Measurements from ENCODE around the gene DNASE1L3. TPM values are rescaled to one million over a fixed set of nuclear protein-coding genes. Genes with fewer than 3 reads are reported as not detected.
"Not testable (repeated sequence)": the region's sequence is repeated elsewhere in the genome, so short reads cannot be mapped to it uniquely, and the experiment has no call there.

DNASE1L3 gene
- total and polyA plus RNA-seq, 5 donors: 4.0 to 15.6 (median 7.2) TPM

DNA sequence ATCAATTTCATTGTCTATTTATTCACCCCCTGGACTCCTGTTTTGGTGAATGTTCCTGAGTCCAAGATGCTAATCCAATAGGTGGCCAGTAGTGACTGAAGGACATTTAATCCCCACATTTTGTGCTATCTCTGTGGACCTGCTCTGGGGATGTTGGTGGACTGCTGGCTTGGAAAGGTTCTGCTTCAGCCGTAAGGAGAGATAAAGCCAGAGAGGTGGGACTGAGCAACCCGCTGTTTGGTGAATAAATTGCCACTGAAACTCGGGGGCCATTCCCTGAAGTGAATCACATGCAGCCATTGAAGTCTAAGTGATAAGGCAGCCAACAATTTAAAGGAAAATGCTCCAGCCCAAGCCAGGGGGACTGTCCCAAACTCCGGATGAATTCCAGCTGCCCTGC lies 25.2 kb upstream of the DNASE1L3 start:
- no peaks in the 10 kb centered on the region for H3K4me1 ChIP-seq (ENCODE audit: control insufficient read depth, insufficient read depth, low read length)
- no peaks in the 10 kb centered on the region for H3K27me3 ChIP-seq (ENCODE audit: control insufficient read depth, insufficient read depth)
- 58% methylated on average over 4 of the region's 4 CpGs for WGBS
- H3K27ac ChIP-seq (ENCODE audit: low read length): no peak overlapping the region
- no peak overlapping the region for H3K4me3 ChIP-seq (ENCODE audit: low read length)
- no peak for DNase-seq
- intact Hi-C loops (cut with DNase I): loop anchor here in 2 of 4 donors (5.0 kb wide), 1 partner anchor 66 kb away; no protein-coding TSS in a partner anchor
- H3K9me3 ChIP-seq (ENCODE audit: control insufficient read depth, low read length): no peaks in the 10 kb centered on the region
- ATAC-seq: no peak

DNA sequence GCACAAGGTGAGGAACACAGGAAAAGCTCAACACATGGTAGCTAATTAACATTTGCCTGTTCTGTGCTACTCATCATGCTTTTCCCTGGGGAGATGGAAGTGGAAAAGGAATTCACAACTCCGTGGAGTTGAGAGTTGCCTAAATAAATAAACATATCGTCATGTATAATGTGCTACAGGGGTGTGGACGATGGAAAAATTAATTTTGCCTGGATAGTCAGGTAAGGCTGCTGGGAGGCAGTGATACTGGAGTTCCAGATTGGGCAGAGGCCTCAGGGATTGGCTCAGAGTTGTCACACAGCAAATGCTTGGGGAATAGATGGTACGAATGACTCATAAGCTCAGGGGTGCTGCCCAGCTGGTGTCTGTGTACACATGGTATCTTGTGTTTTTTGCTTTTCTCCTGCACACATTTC lies 23.8 kb upstream of the DNASE1L3 start:
- 58% methylated on average over 4 of the region's 4 CpGs for WGBS
- Histone ChIP-seq H3K27me3 (ENCODE audit: control insufficient read depth, insufficient read depth) (no peaks in the 10 kb centered on the region), H3K27ac (ENCODE audit: low read length) (no peak overlapping the region), H3K4me1 (ENCODE audit: control insufficient read depth, insufficient read depth, low read length) (no peaks in the 10 kb centered on the region), H3K4me3 (ENCODE audit: low read length) (no peak overlapping the region), H3K9me3 (ENCODE audit: control insufficient read depth, low read length) (no peaks in the 10 kb centered on the region)
- intact Hi-C loops (cut with DNase I): no loop called here
- DNase-seq (no peak), ATAC-seq (no peak)

GRCh38 chr3:58231666-58232065 lies 20.9 kb upstream of the DNASE1L3 start:
- H3K27me3 ChIP-seq (ENCODE audit: control insufficient read depth, insufficient read depth): no peaks in the 10 kb centered on the region
- intact Hi-C loops (cut with DNase I): no loop called here
- WGBS: 46% methylated on average over 2 of the region's 2 CpGs
- DNase-seq (no peak), ATAC-seq (no peak)
- H3K27ac ChIP-seq (ENCODE audit: low read length): no peak overlapping the region
- H3K9me3 ChIP-seq (ENCODE audit: control insufficient read depth, low read length): no peaks in the 10 kb centered on the region
- no peak overlapping the region for H3K4me3 ChIP-seq (ENCODE audit: low read length)
- no peaks in the 10 kb centered on the region for H3K4me1 ChIP-seq (ENCODE audit: control insufficient read depth, insufficient read depth, low read length)

GRCh38 chr3:58230876-58231552 lies 20.2 kb upstream of the DNASE1L3 start:
- H3K9me3 ChIP-seq (ENCODE audit: control insufficient read depth, low read length): no peaks in the 10 kb centered on the region
- no peak overlapping the region for H3K27ac ChIP-seq (ENCODE audit: low read length)
- no peaks in the 10 kb centered on the region for H3K27me3 ChIP-seq (ENCODE audit: control insufficient read depth, insufficient read depth)
- ATAC-seq (no peak), DNase-seq (no peak)
- intact Hi-C loops (cut with DNase I): no loop called here
- 36% methylated on average over 1 of the region's 1 CpG for WGBS
- H3K4me3 ChIP-seq (ENCODE audit: low read length): no peak overlapping the region
- no peaks in the 10 kb centered on the region for H3K4me1 ChIP-seq (ENCODE audit: control insufficient read depth, insufficient read depth, low read length)

- WGBS: 94% methylated on average over 3 of the region's 3 CpGs
- H3K27ac ChIP-seq (ENCODE audit: low read length); H3K27me3 ChIP-seq (ENCODE audit: control insufficient read depth, insufficient read depth); intact Hi-C loops (cut with DNase I); H3K4me3 ChIP-seq (ENCODE audit: low read length); H3K9me3 ChIP-seq (ENCODE audit: control insufficient read depth, low read length); H3K4me1 ChIP-seq (ENCODE audit: control insufficient read depth, insufficient read depth, low read length); ATAC-seq; DNase-seq: not testable (repeated sequence)
Measured at GRCh38 chr3:58227933-58228332, 17.2 kb upstream of the DNASE1L3 start.

DNA sequence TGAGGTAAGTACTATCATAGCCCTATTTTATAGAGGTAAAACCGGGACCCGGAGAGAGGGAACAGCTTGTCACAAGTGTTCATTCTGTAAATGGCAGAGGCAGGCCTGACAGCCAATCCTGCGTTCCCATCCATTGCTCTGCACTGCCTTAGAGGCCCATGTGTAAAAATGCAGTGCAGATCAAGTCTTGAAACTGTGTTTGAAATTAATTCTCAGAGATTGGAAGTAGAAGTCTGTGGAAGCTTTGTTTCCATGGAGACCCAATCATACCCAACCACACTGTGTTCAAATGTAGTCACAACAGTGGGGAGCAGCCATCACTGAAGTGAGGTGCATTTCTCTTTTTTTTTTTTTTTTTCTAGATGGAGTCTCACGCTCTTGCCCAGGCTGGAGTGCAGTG lies 13.1 kb upstream of the DNASE1L3 start:
- intact Hi-C loops (cut with DNase I): no loop called here
- Histone ChIP-seq H3K9me3 (ENCODE audit: control insufficient read depth, low read length) (no peaks in the 10 kb centered on the region), H3K27me3 (ENCODE audit: control insufficient read depth, insufficient read depth) (no peaks in the 10 kb centered on the region), H3K4me3 (ENCODE audit: low read length) (no peak overlapping the region), H3K4me1 (ENCODE audit: control insufficient read depth, insufficient read depth, low read length) (no peaks in the 10 kb centered on the region), H3K27ac (ENCODE audit: low read length) (no peak overlapping the region)
- DNase-seq (no peak), ATAC-seq (no peak)
- 95% methylated on average over 4 of the region's 4 CpGs for WGBS

DNA sequence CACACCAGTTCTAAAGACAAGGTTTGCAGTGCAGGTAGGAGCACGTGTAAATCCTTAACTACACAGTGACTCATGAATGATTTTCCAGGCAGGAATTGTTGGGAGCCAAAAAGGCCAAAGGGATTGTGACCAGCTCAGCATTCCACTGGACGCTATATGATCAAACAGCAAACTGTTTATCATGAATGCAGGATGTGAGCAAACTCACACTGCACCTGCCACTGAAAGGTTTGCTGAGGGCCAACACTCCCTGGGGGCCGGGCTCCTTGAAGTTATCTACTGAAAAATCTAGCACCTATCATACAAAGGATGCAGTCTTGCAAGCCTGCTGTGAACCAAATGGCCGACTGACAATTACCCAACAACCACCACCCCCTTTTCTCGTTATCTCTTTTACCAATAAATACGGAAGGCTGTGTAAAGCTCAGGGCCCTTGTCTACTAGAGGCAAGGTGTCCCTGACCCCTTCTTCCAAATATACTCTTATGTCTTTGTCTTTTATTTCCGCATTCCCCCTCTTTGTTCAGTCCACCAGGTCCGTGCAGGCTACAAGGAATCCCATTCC lies 11.5 kb upstream of the DNASE1L3 start:
- Histone ChIP-seq H3K4me1 (ENCODE audit: control insufficient read depth, insufficient read depth, low read length) (peaks cover 2% of the 10 kb centered on the region), H3K9me3 (ENCODE audit: control insufficient read depth, low read length) (no peaks in the 10 kb centered on the region), H3K4me3 (ENCODE audit: low read length) (no peak overlapping the region), H3K27ac (ENCODE audit: low read length) (no peak overlapping the region), H3K27me3 (ENCODE audit: control insufficient read depth, insufficient read depth) (no peaks in the 10 kb centered on the region)
- 74% methylated on average over 8 of the region's 8 CpGs for WGBS
- DNase-seq (no peak), ATAC-seq (no peak)
- intact Hi-C loops (cut with DNase I): no loop called here

DNA sequence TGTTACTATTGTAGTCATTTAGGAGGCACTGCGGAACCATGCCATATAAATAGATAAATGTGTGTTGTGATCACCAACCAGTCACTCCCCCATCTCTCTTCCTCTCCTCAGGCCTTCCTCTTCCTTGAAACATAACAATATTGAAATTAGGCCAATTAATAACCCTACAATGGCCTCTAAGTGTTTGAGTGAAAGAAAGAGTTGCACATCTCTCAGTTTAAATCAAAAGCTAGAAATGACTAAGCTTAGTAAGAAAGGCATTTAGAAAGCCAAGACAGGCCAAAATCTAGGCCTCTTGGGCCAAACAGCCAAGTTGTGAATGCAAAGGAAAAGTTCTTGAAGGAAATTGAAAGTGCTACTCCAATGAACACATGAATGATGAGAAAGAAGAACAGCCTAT lies 8.1 kb upstream of the DNASE1L3 start:
- H3K27ac ChIP-seq (ENCODE audit: low read length): no peak overlapping the region
- peaks cover 2% of the 10 kb centered on the region for H3K4me1 ChIP-seq (ENCODE audit: control insufficient read depth, insufficient read depth, low read length)
- no peak overlapping the region for H3K4me3 ChIP-seq (ENCODE audit: low read length)
- no peak for DNase-seq
- ATAC-seq: no peak
- H3K27me3 ChIP-seq (ENCODE audit: control insufficient read depth, insufficient read depth): no peaks in the 10 kb centered on the region
- WGBS: 69% methylated on average over 1 of the region's 1 CpG
- no peaks in the 10 kb centered on the region for H3K9me3 ChIP-seq (ENCODE audit: control insufficient read depth, low read length)
- intact Hi-C loops (cut with DNase I): no loop called here

- Histone ChIP-seq H3K27ac (ENCODE audit: low read length) (peak overlapping the region; percentile 6), H3K4me1 (ENCODE audit: control insufficient read depth, insufficient read depth, low read length) (peaks cover 2% of the 10 kb centered on the region), H3K27me3 (ENCODE audit: control insufficient read depth, insufficient read depth) (no peaks in the 10 kb centered on the region), H3K4me3 (ENCODE audit: low read length) (no peak overlapping the region), H3K9me3 (ENCODE audit: control insufficient read depth, low read length) (no peaks in the 10 kb centered on the region)
- DNase-seq (peak; percentile 73 to 87 (median 84)), ATAC-seq (peak; percentile 94 to 95)
- intact Hi-C loops (cut with DNase I): no loop called here
- 24% methylated on average over 15 of the region's 15 CpGs for WGBS
Measured at GRCh38 chr3:58217209-58217811, 6.5 kb upstream of the DNASE1L3 start.

DNA sequence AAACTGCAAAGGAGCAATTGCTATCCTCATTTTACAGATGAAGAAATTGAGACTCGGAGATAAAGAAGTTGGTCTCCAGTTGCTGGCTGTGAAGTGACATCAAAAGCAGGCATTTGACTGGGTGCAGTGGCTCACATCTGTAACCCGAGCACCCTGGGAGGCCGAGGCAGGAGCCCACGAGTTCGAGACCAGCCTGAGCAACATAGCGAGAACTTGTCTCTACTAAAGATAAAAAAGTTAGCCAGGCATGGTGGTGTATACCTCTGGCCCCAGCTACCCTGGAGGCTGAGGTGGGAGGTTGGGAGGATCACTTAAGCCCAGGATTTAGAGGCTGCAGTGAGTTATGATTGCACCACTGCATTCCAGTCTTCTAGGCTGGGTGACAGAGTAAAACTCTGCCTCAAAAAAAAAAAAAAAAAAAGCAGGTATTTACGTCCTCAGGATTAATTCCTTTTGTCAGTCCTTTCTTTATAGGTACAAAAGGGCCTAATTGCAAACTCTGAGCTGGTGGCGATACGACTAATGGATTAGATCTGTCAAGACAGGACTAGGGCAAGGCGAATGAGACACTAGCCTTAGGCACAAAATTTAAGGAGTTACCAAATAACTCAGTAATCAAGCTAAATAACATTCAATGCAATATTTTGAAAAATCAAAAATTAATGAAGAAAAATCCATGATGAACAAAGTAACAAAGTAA lies 5.9 kb upstream of the DNASE1L3 start:
- ATAC-seq: no peak
- no peak for DNase-seq
- no peaks in the 10 kb centered on the region for H3K27me3 ChIP-seq (ENCODE audit: control insufficient read depth, insufficient read depth)
- no peak overlapping the region for H3K27ac ChIP-seq (ENCODE audit: low read length)
- no peaks in the 10 kb centered on the region for H3K9me3 ChIP-seq (ENCODE audit: control insufficient read depth, low read length)
- no peak overlapping the region for H3K4me3 ChIP-seq (ENCODE audit: low read length)
- H3K4me1 ChIP-seq (ENCODE audit: control insufficient read depth, insufficient read depth, low read length): peaks cover 2% of the 10 kb centered on the region
- intact Hi-C loops (cut with DNase I): no loop called here
- WGBS: 83% methylated on average over 10 of the region's 10 CpGs
